OCI-M1 (cell line): ENCODE results near the gene ST14.
"Not testable (repeated sequence)": the region's sequence is repeated elsewhere in the genome, so short reads cannot be mapped to it uniquely, and the experiment has no call there.

Experiments used
- DNase-seq: peaks from one replicate; lab custom pipeline; 2025; lab: John Stamatoyannopoulos, UW

ST14 gene

GRCh38 chr11:130227373-130227772 lies 67.8 kb downstream of the ST14 start:
- DNase-seq, result no peak

GRCh38 chr11:130233486-130233885 lies 73.9 kb downstream of the ST14 start:
- not testable (repeated sequence) for DNase-seq

GRCh38 chr11:130233888-130234287 lies 74.3 kb downstream of the ST14 start:
- DNase-seq, result not testable (repeated sequence)

- DNase-seq, result no peak
Measured at GRCh38 chr11:130234315-130234714, 74.7 kb downstream of the ST14 start.

GRCh38 chr11:130237282-130238006 lies 77.9 kb downstream of the ST14 start:
- DNase-seq, result no peak

GRCh38 chr11:130241713-130242112 lies 82.1 kb downstream of the ST14 start:
- DNase-seq, result no peak

GRCh38 chr11:130243816-130244215 lies 84.2 kb downstream of the ST14 start:
- DNase-seq, result peak; percentile 69

GRCh38 chr11:130244848-130245247 lies 85.3 kb downstream of the ST14 start:
- DNase-seq, result no peak

GRCh38 chr11:130245375-130245774 lies 85.8 kb downstream of the ST14 start:
- DNase-seq, result not testable (repeated sequence)

- DNase-seq, result no peak
Measured at GRCh38 chr11:130246270-130246669, 86.7 kb downstream of the ST14 start.

GRCh38 chr11:130246738-130247137 lies 87.2 kb downstream of the ST14 start:
- DNase-seq, result no peak

GRCh38 chr11:130247319-130247718 lies 87.7 kb downstream of the ST14 start:
- no peak for DNase-seq

- no peak for DNase-seq
Measured at GRCh38 chr11:130249371-130249770, 89.8 kb downstream of the ST14 start.

- not testable (repeated sequence) for DNase-seq
Measured at GRCh38 chr11:130249929-130250328, 90.3 kb downstream of the ST14 start.

GRCh38 chr11:130251763-130252162 lies 92.2 kb downstream of the ST14 start:
- not testable (repeated sequence) for DNase-seq
